ENCODE data around the gene HIGD2A. TPM values are rescaled to one million over a fixed set of nuclear protein-coding genes. Genes with fewer than 3 reads are reported as not detected.
A peak's percentile ranks its signal among the peaks of the same experiment; 100 is the strongest.

The HIGD2A gene
- total and polyA plus RNA-seq, 9 of the 15 experiments (the other 6 are each of a cell fraction or from before 2014, with no cell fraction given): 94.7 to 264 (median 163) TPM

DNA sequence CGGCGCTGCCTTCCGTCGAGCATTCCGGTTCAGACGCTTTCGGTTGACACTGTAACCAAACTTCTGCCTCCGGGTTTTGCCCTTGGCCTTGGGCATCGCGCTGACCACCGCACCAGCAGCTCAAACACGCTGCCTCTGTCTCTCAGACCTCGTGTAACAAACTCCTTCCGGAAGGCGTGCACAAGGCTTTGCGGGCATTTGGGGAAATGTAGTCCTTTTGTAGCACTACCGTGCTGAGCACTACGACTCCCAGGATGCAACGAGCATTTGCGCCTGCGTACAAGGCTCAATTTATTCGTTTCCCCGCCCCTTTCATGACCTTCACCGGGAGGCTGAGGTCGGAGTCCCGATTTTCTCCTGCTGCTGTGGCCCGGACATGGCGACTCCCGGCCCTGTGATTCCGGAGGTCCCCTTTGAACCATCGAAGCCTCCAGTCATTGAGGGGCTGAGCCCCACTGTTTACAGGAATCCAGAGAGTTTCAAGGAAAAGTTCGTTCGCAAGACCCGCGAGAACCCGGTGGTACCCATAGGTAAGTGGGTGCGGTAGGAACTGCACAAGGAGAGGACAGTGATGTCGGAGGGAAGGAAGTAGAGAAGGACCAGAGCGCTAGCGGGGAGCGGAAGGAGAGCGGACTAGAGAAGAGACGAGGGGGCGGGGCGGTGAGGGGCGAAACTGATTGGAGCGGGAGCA is at the start of gene HIGD2A, which contains the start of gene NOP16 (continued):
- peak; percentile 94 for TF ChIP-seq NR2C1 (IDR thresholded peaks at IDR 0.05)
- peak; percentile 93 for TF ChIP-seq NR2C1 (tag; IDR thresholded peaks at IDR 0.05)
- no peak for TF ChIP-seq HMGXB4 (CRISPR knock-in tag; IDR thresholded peaks at IDR 0.05)
- no peak for TF ChIP-seq HNRNPH1 (optimal IDR thresholded peaks at IDR 0.05; ENCODE audit: low read depth, low read length)
- no peak for TF ChIP-seq RBM14 (IDR thresholded peaks at IDR 0.05; ENCODE audit: borderline replicate concordance, insufficient read depth, low read depth, low read length)
- TF ChIP-seq ZNF589 (CRISPR knock-in tag; IDR thresholded peaks at IDR 0.05; ENCODE audit: low read depth): no peak; the same call in 1 of the 2 replicates
- TF ChIP-seq CHD1 (IDR thresholded peaks at IDR 0.05; ENCODE audit: low read length): peak; percentile 35
- TF ChIP-seq OTX1 (CRISPR knock-in tag; IDR thresholded peaks at IDR 0.05): peak; percentile 66; the same call in 1 of the 2 replicates
- TF ChIP-seq CHAMP1 (IDR thresholded peaks at IDR 0.05): peak; percentile 86
- TF ChIP-seq ZNF707 (CRISPR knock-in tag; conservative IDR thresholded peaks at IDR 0.05): no peak
- TF ChIP-seq CBFA2T3 (IDR thresholded peaks at IDR 0.05): no peak
- TF ChIP-seq MAZ (CRISPR knock-in tag; conservative IDR thresholded peaks at IDR 0.05 in 1 of 2, IDR thresholded peaks at IDR 0.05 in 1 of 2): peak; percentile 93
- TF ChIP-seq KLF6 (CRISPR knock-in tag; IDR thresholded peaks at IDR 0.05; ENCODE audit: borderline replicate concordance): peak; percentile 73; the same call in 1 of the 2 replicates
- TF ChIP-seq YY1 (IDR thresholded peaks at IDR 0.05; ENCODE audit: borderline replicate concordance in 1 of 3, control insufficient read depth in 1 of 3, extremely low read depth in 1 of 3, insufficient read depth in 3 of 3, insufficient read length in 1 of 3, insufficient replicate concordance in 2 of 3, low read depth in 1 of 3, low read length in 2 of 3): peak in 2 of 3 experiments; percentile 35 to 54
- peak in 1 of 2 experiments; percentile 83; a peak in 1 of 4 replicates for TF ChIP-seq KDM4B (IDR thresholded peaks at IDR 0.05; ENCODE audit: borderline replicate concordance in 2 of 2, low read depth in 1 of 2)
- 0 out of 2 replicates have a peak, but pooled peaks have one; percentile 7 for TF ChIP-seq SMC3 (conservative IDR thresholded peaks at IDR 0.05; ENCODE audit: insufficient read depth, low read depth, low read length)
- peak; percentile 70 for TF ChIP-seq FOXM1 (IDR thresholded peaks at IDR 0.05; ENCODE audit: low read depth)
- 0 out of 2 replicates have a peak, but pooled peaks have one; percentile 69 for TF ChIP-seq FOXM1 (CRISPR knock-in tag; IDR thresholded peaks at IDR 0.05; ENCODE audit: low read depth)
- TF ChIP-seq, protein P1, sequence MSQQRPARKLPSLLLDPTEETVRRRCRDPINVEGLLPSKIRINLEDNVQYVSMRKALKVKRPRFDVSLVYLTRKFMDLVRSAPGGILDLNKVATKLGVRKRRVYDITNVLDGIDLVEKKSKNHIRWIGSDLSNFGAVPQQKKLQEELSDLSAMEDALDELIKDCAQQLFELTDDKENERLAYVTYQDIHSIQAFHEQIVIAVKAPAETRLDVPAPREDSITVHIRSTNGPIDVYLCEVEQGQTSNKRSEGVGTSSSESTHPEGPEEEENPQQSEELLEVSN (IDR thresholded peaks at IDR 0.05; ENCODE audit: borderline replicate concordance in 1 of 2, extremely low read depth in 1 of 2, insufficient read depth in 1 of 2, insufficient read length in 1 of 2, low read depth in 1 of 2, low read length in 1 of 2, poor library complexity in 1 of 2, severe bottlenecking in 1 of 2): peak; percentile 78 to 82
